ENCODE results near the gene DIO1.

GRCh38 chr1:53893999-53894636 lies at the start of gene DIO1:
- TF ChIP-seq POLR2A (IDR thresholded peaks at IDR 0.05; ENCODE audit: low read length), result no peak
- no peak for TF ChIP-seq GATA1 (IDR thresholded peaks at IDR 0.05; ENCODE audit: low read depth, low read length)
